HG03457 (cell line): ENCODE data around the gene INPP5A.
"Not testable (repeated sequence)": the region's sequence is repeated elsewhere in the genome, so short reads cannot be mapped to it uniquely, and the experiment has no call there.

Experiments
- ATAC-seq: cut with Tn5 transposase; IDR thresholded peaks from one replicate; pipeline ENCODE4 v1.9.1; 2021; ENCODE audit warnings: moderate number of reproducible peaks; ENCODE audit not compliant: unreplicated experiment

Gene INPP5A

GRCh38 chr10:132788831-132789219 lies 251.2 kb downstream of the INPP5A start:
- ATAC-seq = no peak

DNA sequence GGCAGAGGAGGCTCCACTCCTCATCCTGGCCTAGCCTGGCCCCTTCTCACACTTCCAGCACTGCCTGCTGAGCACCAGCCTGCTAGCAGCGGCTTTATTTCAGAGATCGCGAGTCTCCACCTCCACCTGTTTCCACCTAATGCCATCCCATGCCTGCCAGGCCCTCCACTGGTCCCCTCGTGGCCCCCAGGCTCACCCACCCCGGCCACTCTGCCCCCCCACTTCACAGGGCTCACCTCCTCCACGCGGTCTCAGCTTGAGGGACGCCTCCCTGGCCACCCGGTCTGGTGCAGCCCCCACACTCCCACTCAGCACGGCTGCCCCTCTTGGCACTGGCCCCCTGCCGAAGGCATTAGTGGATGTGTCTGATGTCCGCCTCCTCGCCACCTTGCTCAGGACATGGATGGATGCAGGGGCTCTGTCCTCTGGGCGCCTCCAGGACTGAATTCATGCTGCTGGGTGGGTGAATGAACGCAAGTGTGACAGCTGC lies 252.1 kb downstream of the INPP5A start:
- ATAC-seq = no peak

DNA sequence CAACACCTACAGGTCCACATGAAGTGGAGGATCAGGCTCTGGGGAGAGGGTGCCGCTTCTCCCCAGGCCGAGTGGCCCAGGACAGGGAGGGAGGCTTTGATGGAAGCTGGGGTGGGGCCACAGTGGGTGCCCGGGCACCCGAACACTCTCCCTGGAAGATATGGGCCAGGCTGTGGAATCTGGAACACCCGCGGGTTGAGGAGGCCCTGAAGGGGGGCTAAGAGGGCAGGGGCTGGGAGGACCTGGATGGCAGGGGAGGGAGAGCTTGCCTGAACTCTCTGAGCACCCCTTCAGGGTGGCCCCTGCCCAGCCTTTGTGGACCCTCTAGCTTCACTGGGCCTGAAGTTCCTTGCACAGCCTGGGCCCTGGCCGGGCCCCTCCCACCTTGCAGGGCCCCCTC lies 252.9 kb downstream of the INPP5A start:
- no peak for ATAC-seq

- ATAC-seq = no peak
These were observed 253.6 kb downstream of the INPP5A start for GRCh38 chr10:132790934-132791829.

DNA sequence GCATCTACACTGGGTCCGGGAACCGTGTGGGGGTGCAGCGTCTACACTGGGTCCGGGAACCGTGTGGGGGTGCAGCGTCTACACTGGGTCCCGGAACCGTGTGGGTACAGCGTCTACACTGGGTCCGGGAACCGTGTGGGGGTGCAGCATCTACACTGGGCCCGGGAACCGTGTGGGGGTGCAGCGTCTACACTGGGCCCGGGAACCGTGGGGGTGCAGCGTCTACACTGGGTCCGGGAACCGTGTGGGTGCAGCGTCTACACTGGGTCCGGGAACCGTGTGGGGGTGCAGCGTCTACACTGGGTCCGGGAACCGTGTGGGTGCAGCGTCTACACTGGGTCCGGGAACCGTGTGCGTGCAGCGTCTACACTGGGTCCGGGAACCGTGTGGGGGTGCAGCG lies 254.5 kb downstream of the INPP5A start:
- ATAC-seq = not testable (repeated sequence)

- ATAC-seq = no peak
These were observed 255.2 kb downstream of the INPP5A start for GRCh38 chr10:132792796-132793195.

DNA sequence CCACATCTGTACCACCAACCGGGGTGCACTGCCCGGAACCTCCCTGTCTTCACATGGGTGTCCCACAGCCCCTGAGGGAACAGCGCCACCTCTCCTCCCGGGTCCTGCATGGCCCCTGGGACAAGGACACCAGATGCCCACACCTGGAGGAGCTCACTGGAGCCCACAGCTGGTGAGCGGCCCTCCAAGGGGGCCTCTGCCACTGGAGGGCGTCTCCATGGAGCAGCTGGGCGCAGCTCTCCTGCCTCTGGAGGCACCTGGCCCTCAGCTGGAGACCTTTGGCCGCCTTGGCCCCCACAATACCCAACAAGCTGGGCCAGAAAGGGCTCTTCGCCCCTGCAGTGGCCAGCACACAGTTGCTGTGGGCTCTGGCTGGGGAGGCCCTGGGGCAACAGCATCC lies 255.6 kb downstream of the INPP5A start:
- ATAC-seq = no peak

DNA sequence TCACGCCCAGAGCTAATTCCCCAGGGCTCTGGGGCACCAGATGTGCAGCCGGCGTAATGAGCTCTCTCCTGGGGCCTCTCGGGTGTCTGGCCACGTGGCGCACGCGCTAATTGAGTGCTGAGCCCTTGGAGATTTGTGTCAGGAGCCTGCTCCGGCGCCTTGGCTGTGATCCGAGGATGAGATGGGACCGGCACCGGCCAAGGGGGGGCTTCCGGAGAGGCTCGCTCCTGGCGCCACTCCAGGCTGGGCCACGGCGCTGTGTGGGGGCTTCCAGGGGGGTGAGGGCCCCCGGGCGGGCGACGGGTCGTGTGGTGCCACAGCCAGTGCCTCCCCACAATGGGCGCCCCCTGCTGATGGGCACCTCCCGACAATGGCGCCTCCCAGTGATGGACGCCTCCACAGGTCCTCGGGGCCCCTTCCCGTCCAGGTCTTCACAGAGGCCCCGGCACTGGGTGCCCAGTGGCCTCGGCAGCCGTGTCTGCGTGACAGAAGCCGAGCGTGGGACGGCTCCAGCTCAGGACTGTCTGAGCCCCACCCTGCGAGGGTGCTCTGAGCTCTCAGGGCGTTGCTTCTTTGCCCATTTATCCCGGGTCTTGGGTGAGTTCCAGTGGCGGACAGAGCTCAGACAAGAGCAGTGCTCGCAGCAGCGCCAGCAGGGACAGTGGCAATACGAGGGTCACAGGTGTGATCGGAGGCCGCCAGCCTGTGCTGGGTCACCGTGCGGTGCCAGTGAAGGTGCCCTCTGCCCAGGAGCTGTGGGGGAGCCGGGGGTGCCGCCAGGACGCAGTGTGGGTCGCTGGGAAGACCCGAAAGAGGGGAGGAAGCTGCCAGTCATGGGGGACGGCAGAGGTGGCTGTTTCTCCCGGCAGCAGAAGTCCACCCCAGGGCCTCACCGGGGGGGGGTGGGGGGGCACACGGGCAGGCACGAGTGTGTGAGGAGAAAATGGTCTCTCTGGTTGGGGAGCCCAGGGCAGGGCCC lies 256.6 kb downstream of the INPP5A start:
- ATAC-seq = no peak

GRCh38 chr10:132796846-132797245 lies 259.3 kb downstream of the INPP5A start:
- ATAC-seq = no peak

DNA sequence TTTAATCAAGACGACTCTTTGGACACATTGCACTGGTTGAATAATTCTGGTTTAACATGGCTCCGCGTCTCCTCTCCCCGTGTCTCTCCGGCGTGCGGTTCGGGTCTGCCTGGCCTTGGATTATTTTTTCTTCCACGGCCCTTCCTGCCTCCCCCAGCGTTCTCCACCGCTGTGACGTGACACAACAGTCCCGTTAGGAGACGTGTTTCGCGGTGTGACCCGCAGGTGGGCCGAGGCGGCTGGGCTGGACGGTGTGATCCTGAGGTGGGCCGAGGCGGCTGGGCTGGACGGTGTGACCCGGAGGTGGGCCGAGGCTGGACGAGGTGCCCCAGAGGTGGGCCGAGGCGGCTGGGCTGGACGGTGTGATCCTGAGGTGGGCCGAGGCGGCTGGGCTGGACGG lies 260.4 kb downstream of the INPP5A start:
- ATAC-seq = not testable (repeated sequence)

GRCh38 chr10:132798403-132798802 lies 260.8 kb downstream of the INPP5A start:
- ATAC-seq = no peak

DNA sequence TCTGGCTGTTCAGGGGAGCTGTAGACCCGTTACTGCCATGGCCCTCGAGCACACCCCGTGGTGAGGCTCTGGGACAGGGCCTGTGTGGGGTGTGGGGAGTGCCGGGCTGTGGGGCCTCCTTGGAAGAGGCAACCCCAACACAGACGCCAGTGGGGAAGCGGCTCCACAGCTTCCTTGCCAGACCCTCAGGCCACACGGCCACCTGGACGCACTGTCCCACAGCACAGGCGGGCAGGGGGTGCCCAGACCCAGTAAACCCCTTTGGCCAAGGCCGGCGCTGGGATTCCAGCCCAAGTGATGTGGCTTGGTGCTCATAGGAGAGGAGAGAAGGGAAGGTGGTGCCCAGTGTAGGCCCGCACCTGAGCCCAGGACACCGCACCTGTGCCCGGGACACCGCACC lies 261.3 kb downstream of the INPP5A start:
- ATAC-seq = no peak

DNA sequence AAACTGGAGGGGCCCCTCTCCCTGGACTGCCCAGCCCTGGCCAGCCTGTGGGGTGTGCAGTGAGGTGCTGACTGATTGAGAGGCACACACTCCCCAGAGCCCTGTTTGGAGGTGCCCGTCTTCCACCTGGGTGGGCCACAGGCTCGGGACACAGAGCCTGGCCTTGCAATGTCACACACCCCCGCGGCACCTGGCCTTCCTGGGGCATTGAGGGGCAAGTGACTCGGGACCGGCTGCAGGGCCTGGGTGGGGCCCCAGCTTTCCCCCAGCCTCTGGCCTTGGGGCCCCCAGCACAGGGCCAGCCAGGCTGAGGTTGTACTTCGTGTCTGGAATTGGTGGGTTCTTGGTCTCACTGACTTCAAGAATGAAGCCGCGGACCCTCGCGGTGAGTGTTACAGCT lies 262.3 kb downstream of the INPP5A start:
- no peak for ATAC-seq

- no peak for ATAC-seq
These were observed 264.5 kb downstream of the INPP5A start for GRCh38 chr10:132802048-132802447.

GRCh38 chr10:132802694-132803320 lies 265.2 kb downstream of the INPP5A start:
- no peak for ATAC-seq

DNA sequence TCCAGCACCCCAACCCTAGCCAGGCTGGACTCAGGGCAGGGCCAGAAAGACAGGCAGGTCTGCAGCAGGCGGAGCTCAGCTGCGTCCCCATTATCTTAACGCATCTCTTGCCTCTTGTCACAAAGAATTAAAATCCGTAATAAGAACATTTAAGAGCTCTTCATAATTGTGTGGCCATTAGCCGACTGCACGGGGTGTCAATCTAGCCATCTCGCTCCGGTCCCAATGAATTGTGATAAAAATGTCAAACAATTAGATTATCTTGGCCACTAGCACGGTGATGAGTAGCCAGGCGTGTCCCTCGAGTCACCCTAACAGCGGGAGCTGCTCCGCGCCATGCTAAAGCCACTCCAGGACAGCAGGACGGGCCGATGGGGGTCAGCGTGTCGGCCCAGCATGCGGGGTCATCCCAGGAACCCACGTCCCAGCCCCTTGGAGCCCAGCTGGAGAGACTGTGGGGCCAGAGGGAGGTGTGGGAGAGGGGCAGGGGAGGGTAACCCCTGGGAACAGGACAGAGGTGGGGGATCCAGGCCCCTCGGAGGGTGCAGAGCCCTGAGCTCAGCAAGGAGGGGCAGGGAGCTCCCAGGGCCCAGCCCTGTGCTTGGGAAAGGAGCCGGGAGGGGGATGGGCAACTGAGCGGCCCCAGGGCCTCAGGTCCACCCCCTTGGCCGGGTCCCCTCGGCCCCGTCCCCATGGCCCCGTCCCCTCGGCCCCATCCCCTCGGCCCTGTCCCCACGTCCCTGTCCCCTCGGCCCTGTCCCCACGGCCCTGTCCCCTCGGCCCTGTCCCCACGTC lies 266.0 kb downstream of the INPP5A start:
- no peak for ATAC-seq

DNA sequence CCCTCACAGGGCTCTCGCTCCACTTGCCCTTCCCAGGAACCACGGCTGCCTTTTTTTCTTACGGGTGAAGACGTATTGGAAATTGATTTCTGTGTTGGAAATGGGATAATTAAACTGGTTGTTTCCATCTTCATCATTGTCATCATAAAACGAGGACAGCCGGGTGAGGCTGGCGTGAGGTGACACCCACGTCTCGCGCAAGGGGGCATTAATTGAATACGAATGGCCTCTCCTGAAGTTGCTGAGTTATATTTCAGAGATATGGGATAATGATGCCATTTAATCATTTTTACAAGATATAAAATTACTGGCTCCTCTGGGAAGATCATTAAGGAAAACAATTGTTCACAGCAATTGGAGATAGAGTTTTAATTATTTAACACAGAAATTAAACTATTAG lies 266.7 kb downstream of the INPP5A start:
- ATAC-seq = no peak

- ATAC-seq = no peak
These were observed 267.3 kb downstream of the INPP5A start for GRCh38 chr10:132804785-132805426.

- ATAC-seq = no peak
These were observed 268.0 kb downstream of the INPP5A start for GRCh38 chr10:132805599-132805998.

GRCh38 chr10:132806110-132806509 lies 268.5 kb downstream of the INPP5A start:
- no peak for ATAC-seq
